Nephron progenitor cell (in vitro differentiated cells): ENCODE data around the gene RHOF.

Source experiments
- DNase-seq: peaks from one replicate; pipeline ENCODE4 v3.0.0; 2021
- H3K27ac Mint-ChIP-seq: 2 replicates; pipeline ENCODE4 v1.8.0; 2021; ENCODE audit warnings: mild to moderate bottlenecking, moderate library complexity, mixed read lengths
- H3K27me3 Mint-ChIP-seq: 2 replicates; pipeline ENCODE4 v1.8.0; 2021; ENCODE audit warnings: mild to moderate bottlenecking, low read depth, mixed read lengths; ENCODE audit not compliant: poor library complexity
- H3K36me3 Mint-ChIP-seq: 2 replicates; pipeline ENCODE4 v1.8.0; 2021; ENCODE audit warnings: low read depth, mixed read lengths
- H3K4me1 Mint-ChIP-seq: 2 replicates; pipeline ENCODE4 v1.8.0; 2021; ENCODE audit warnings: mixed read lengths
- H3K4me3 Mint-ChIP-seq: 2 replicates; pipeline ENCODE4 v1.8.0; 2021; ENCODE audit warnings: mild to moderate bottlenecking, moderate library complexity, mixed read lengths
- H3K9me3 Mint-ChIP-seq: 2 replicates; pipeline ENCODE4 v1.8.0; 2021; ENCODE audit warnings: mild to moderate bottlenecking, moderate library complexity, mixed read lengths
- TF ChIP-seq, protein P1 (sequence below): fragments of 200-600 bp; sonication (generic); IDR thresholded peaks from 2 replicates; pipeline ENCODE4 v1.5.0; 2021; ENCODE audit warnings: antibody characterized with exemption

The RHOF gene

DNA sequence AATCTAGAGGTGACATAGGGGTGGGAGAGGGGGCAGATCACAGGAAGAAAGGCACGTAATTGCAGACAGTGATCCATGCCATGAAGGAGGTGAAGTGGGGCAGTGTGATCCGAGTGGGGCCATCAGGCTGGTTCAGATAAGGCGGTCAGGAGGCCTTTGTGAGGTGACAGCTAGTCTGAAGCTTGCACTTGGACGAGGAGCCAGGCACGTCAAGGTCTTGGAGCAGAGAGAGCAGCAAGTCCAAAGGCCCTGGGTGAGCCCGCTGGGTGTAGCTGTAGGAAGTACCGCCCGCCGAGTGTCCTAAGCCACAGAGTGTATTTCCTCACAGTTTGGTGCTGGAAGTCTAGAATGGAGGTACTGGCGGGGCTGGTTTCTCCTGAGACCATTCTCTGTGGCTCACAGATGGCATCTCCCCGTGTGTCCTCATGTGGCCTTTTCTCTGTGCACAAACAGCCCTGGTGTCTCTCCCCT, 23.6 kb downstream of the RHOF start:
- H3K27ac Mint-ChIP-seq = no peak overlapping the region
- no peaks in the 10 kb centered on the region for H3K27me3 Mint-ChIP-seq
- H3K4me1 Mint-ChIP-seq = peaks cover 66% of the 10 kb centered on the region
- DNase-seq = no peak
- H3K36me3 Mint-ChIP-seq = no peaks in the 10 kb centered on the region
- TF ChIP-seq, protein P1, sequence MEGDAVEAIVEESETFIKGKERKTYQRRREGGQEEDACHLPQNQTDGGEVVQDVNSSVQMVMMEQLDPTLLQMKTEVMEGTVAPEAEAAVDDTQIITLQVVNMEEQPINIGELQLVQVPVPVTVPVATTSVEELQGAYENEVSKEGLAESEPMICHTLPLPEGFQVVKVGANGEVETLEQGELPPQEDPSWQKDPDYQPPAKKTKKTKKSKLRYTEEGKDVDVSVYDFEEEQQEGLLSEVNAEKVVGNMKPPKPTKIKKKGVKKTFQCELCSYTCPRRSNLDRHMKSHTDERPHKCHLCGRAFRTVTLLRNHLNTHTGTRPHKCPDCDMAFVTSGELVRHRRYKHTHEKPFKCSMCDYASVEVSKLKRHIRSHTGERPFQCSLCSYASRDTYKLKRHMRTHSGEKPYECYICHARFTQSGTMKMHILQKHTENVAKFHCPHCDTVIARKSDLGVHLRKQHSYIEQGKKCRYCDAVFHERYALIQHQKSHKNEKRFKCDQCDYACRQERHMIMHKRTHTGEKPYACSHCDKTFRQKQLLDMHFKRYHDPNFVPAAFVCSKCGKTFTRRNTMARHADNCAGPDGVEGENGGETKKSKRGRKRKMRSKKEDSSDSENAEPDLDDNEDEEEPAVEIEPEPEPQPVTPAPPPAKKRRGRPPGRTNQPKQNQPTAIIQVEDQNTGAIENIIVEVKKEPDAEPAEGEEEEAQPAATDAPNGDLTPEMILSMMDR = no peak
- H3K9me3 Mint-ChIP-seq = no peaks in the 10 kb centered on the region
- H3K4me3 Mint-ChIP-seq = no peak overlapping the region

DNA sequence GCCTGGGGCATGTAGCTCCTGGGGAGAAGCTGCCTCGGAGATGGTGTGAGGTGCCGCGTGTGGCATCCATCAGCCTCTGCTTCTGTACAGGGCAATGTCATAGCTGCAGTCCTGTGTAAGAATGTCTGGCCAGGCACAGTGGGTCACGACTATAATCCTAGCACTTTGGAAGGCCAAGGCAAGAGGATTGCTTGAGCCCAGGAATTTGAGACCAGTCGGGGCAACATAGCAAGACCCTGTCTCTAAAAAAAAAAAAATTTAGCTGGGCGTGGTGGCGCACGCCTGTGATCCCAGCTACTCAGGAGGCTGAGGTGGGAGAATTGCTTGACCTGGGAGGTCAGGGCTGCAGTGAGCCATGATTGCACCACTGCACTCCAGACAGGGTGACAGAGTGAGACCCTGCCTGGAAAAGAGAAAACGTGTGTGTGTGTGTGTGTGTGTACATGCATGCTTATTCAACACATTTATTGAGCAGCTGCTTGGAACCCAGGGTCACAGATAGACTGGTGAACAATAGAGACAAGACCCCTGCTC, 24.1 kb downstream of the RHOF start:
- Mint-ChIP-seq H3K4me3 (no peak overlapping the region), H3K9me3 (no peaks in the 10 kb centered on the region), H3K36me3 (no peaks in the 10 kb centered on the region), H3K4me1 (peaks cover 62% of the 10 kb centered on the region), H3K27ac (no peak overlapping the region), H3K27me3 (no peaks in the 10 kb centered on the region)
- no peak for DNase-seq
- TF ChIP-seq, protein P1 = no peak

DNA sequence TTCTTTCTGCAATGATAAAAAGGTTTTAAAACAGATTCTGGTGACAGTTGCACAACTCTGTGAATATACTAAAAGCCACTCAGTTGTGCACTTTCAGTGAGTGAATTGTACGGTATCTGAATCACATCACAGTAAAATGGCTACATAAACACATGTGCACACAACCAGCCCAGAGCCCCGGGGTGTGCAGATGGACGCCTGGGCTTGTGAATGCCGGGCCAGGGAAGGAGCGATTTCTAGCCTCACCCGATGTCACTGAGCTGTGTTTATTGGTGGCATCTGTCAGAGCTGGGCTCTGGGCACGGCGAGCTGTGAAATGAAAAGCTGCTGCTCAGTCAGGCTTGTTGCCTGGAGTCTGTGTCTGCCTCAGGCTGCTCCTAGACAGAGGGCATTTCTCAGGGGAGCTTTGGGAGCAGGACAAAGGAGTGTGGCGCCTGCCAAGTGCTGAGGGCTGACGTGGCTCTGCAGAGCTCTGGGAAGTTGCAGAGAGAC, 25.9 kb downstream of the RHOF start:
- no peaks in the 10 kb centered on the region for H3K27me3 Mint-ChIP-seq
- H3K4me3 Mint-ChIP-seq = no peak overlapping the region
- TF ChIP-seq, protein P1 = no peak
- H3K27ac Mint-ChIP-seq = peak overlapping the region; percentile 88
- no peaks in the 10 kb centered on the region for H3K9me3 Mint-ChIP-seq
- no peaks in the 10 kb centered on the region for H3K36me3 Mint-ChIP-seq
- H3K4me1 Mint-ChIP-seq = peaks cover 57% of the 10 kb centered on the region
- DNase-seq = no peak

GRCh38 chr12:121766290-121767039, 27.0 kb downstream of the RHOF start:
- no peak overlapping the region for H3K27ac Mint-ChIP-seq
- no peaks in the 10 kb centered on the region for H3K9me3 Mint-ChIP-seq
- H3K36me3 Mint-ChIP-seq = peaks cover 4% of the 10 kb centered on the region
- H3K4me1 Mint-ChIP-seq = peaks cover 61% of the 10 kb centered on the region
- TF ChIP-seq, protein P1 = no peak
- H3K27me3 Mint-ChIP-seq = no peaks in the 10 kb centered on the region
- no peak overlapping the region for H3K4me3 Mint-ChIP-seq
- DNase-seq = no peak

GRCh38 chr12:121765573-121765972, 27.9 kb downstream of the RHOF start:
- no peak overlapping the region for H3K4me3 Mint-ChIP-seq
- no peaks in the 10 kb centered on the region for H3K27me3 Mint-ChIP-seq
- H3K36me3 Mint-ChIP-seq = peaks cover 5% of the 10 kb centered on the region
- no peak for DNase-seq
- peak overlapping the region; percentile 93 for H3K27ac Mint-ChIP-seq
- TF ChIP-seq, protein P1 = no peak
- H3K4me1 Mint-ChIP-seq = peaks cover 57% of the 10 kb centered on the region
- H3K9me3 Mint-ChIP-seq = no peaks in the 10 kb centered on the region
